NAMALWA (cell line): ENCODE results near the gene ISCA2.
"Not testable (repeated sequence)": the region's sequence is repeated elsewhere in the genome, so short reads cannot be mapped to it uniquely, and the experiment has no call there.

ENCODE experiments used
- DNase-seq: peaks from one replicate; pipeline ENCODE4 v3.0.0-alpha.2; 2015; ENCODE audit warnings: low spot score

ISCA2 gene

GRCh38 chr14:74493343-74494261 lies at the start of gene ISCA2:
Gene ISCA2 (plus strand): TSS chr14:74493765. CDS start chr14:74493775, 10 bp downstream.
- peak; percentile 96 for DNase-seq

GRCh38 chr14:74444866-74445265 lies 48.7 kb upstream of the ISCA2 start:
- no peak for DNase-seq

GRCh38 chr14:74454397-74454796 lies 39.2 kb upstream of the ISCA2 start:
- DNase-seq, result not testable (repeated sequence)

- DNase-seq, result no peak
These were observed 36.6 kb upstream of the ISCA2 start for GRCh38 chr14:74456684-74457564.

GRCh38 chr14:74457565-74457895 lies 36.0 kb upstream of the ISCA2 start:
- no peak for DNase-seq

- peak; percentile 35 for DNase-seq
These were observed 34.1 kb upstream of the ISCA2 start for GRCh38 chr14:74459289-74459946.

- no peak for DNase-seq
These were observed 33.6 kb upstream of the ISCA2 start for GRCh38 chr14:74459976-74460375.

- DNase-seq, result no peak
These were observed 30.6 kb upstream of the ISCA2 start for GRCh38 chr14:74462993-74463392.

GRCh38 chr14:74463697-74464096 lies 29.9 kb upstream of the ISCA2 start:
- DNase-seq, result no peak

GRCh38 chr14:74464785-74465184 lies 28.8 kb upstream of the ISCA2 start:
- no peak for DNase-seq

GRCh38 chr14:74465335-74465734 lies 28.2 kb upstream of the ISCA2 start:
- DNase-seq, result no peak

GRCh38 chr14:74468513-74468912 lies 25.1 kb upstream of the ISCA2 start:
- DNase-seq, result no peak

GRCh38 chr14:74469548-74470518 lies 23.7 kb upstream of the ISCA2 start:
- no peak for DNase-seq

GRCh38 chr14:74472601-74473000 lies 21.0 kb upstream of the ISCA2 start:
- DNase-seq, result no peak

GRCh38 chr14:74474376-74474775 lies 19.2 kb upstream of the ISCA2 start:
- DNase-seq, result no peak

GRCh38 chr14:74475678-74476077 lies 17.9 kb upstream of the ISCA2 start:
- DNase-seq, result no peak

- no peak for DNase-seq
These were observed 17.5 kb upstream of the ISCA2 start for GRCh38 chr14:74476107-74476506.

GRCh38 chr14:74476607-74477006 lies 17.0 kb upstream of the ISCA2 start:
- no peak for DNase-seq

- no peak for DNase-seq
These were observed 14.4 kb upstream of the ISCA2 start for GRCh38 chr14:74478996-74479635.

- DNase-seq, result no peak
These were observed 13.5 kb upstream of the ISCA2 start for GRCh38 chr14:74480046-74480445.

- DNase-seq, result no peak
These were observed 11.0 kb upstream of the ISCA2 start for GRCh38 chr14:74482571-74482970.
